Measurements from ENCODE around the gene PCBD2. TPM values are rescaled to one million over a fixed set of nuclear protein-coding genes. Genes with fewer than 3 reads are reported as not detected.

PCBD2 gene
- total RNA-seq, 2 experiments from 2014 or later = 5.2 to 5.8 TPM

- intact Hi-C loops (cut with DNase I, micrococcal nuclease) = no loop called here
- H3K4me1 ChIP-seq (ENCODE audit: insufficient read depth, low read length) = no peaks in the 10 kb centered on the region
- DNase-seq (no peak), ATAC-seq (ENCODE audit: poor library complexity) (no peak)
- ChIA-PET POLR2A (no interaction called here), CTCF (no interaction called here)
- no peaks in the 10 kb centered on the region for H3K9me3 ChIP-seq (ENCODE audit: control insufficient read depth in 1 of 2, insufficient read depth in 1 of 2, low read length in 2 of 2)
- Mint-ChIP-seq H3K27ac (no peak overlapping the region), H3K4me1 (ENCODE audit: low read depth) (no peaks in the 10 kb centered on the region), H3K36me3 (ENCODE audit: low read depth) (peaks cover 12% of the 10 kb centered on the region), H3K9me3 (no peaks in the 10 kb centered on the region), H3K27me3 (no peaks in the 10 kb centered on the region), H3K4me3 (no peak overlapping the region)
- no peak for TF ChIP-seq CTCF (IDR thresholded peaks at IDR 0.05)
- H3K4me3 ChIP-seq (ENCODE audit: low read length) = no peak overlapping the region
- H3K27me3 ChIP-seq (ENCODE audit: control insufficient read depth in 1 of 2, insufficient read depth in 2 of 2, low read length in 2 of 2) = no peaks in the 10 kb centered on the region
- H3K27ac ChIP-seq (ENCODE audit: low read depth in 1 of 2, low read length in 2 of 2) = no peak overlapping the region
- no peaks in the 10 kb centered on the region for H3K36me3 ChIP-seq (ENCODE audit: insufficient read depth, low read length)
These were observed 39.7 kb downstream of the PCBD2 start for GRCh38 chr5:134944630-134945029.

DNA sequence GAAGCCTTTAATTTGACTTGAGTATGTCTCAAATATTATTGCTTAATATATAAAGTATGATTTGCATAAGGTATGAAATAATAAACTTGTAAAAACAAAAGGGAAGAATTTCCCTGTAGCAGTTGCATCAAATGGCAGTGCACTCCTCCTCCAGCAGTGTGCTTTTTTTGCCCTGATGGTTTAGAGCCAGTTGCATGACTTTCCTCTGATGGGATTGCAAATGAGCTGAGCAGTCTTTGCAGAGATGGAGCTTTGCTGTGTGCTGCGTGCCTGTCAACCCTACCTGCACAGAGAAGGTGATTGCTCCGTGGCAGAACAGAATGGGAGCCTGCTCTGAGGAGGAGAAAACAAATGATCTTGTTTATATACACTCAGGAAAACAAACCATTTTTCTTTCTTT lies 40.1 kb downstream of the PCBD2 start:
- TF ChIP-seq CTCF (IDR thresholded peaks at IDR 0.05) = no peak
- Mint-ChIP-seq H3K36me3 (ENCODE audit: low read depth) (peaks cover 8% of the 10 kb centered on the region), H3K4me3 (no peak overlapping the region), H3K27me3 (no peaks in the 10 kb centered on the region), H3K9me3 (no peaks in the 10 kb centered on the region), H3K4me1 (ENCODE audit: low read depth) (no peaks in the 10 kb centered on the region), H3K27ac (no peak overlapping the region)
- no peak for ATAC-seq (ENCODE audit: poor library complexity)
- no peaks in the 10 kb centered on the region for H3K9me3 ChIP-seq (ENCODE audit: control insufficient read depth in 1 of 2, insufficient read depth in 1 of 2, low read length in 2 of 2)
- ChIA-PET CTCF (no interaction called here), POLR2A (no interaction called here)
- no peak for DNase-seq
- no peaks in the 10 kb centered on the region for H3K4me1 ChIP-seq (ENCODE audit: insufficient read depth, low read length)
- no peaks in the 10 kb centered on the region for H3K36me3 ChIP-seq (ENCODE audit: insufficient read depth, low read length)
- no peaks in the 10 kb centered on the region for H3K27me3 ChIP-seq (ENCODE audit: control insufficient read depth in 1 of 2, insufficient read depth in 2 of 2, low read length in 2 of 2)
- H3K4me3 ChIP-seq (ENCODE audit: low read length) = no peak overlapping the region
- H3K27ac ChIP-seq (ENCODE audit: low read depth in 1 of 2, low read length in 2 of 2) = no peak overlapping the region
- intact Hi-C loops (cut with DNase I, micrococcal nuclease) = no loop called here

- ATAC-seq (ENCODE audit: poor library complexity) (no peak), DNase-seq (no peak)
- no peak overlapping the region for H3K27ac Mint-ChIP-seq
- Histone ChIP-seq H3K36me3 (ENCODE audit: insufficient read depth, low read length) (no peaks in the 10 kb centered on the region), H3K9me3 (ENCODE audit: control insufficient read depth in 1 of 2, insufficient read depth in 1 of 2, low read length in 2 of 2) (peaks cover 2 to 7% of the 10 kb centered on the region in 2 experiments), H3K4me1 (ENCODE audit: insufficient read depth, low read length) (no peaks in the 10 kb centered on the region), H3K4me3 (ENCODE audit: low read length) (no peak overlapping the region), H3K27ac (ENCODE audit: low read depth in 1 of 2, low read length in 2 of 2) (no peak overlapping the region), H3K27me3 (ENCODE audit: control insufficient read depth in 1 of 2, insufficient read depth in 2 of 2, low read length in 2 of 2) (no peaks in the 10 kb centered on the region)
- H3K27me3 Mint-ChIP-seq = no peaks in the 10 kb centered on the region
- no peak overlapping the region for H3K4me3 Mint-ChIP-seq
- ChIA-PET CTCF (no interaction called here), POLR2A (no interaction called here)
- intact Hi-C loops (cut with DNase I, micrococcal nuclease) = no loop called here
- peaks cover 1% of the 10 kb centered on the region for H3K36me3 Mint-ChIP-seq (ENCODE audit: low read depth)
- TF ChIP-seq CTCF (IDR thresholded peaks at IDR 0.05) = no peak
- no peaks in the 10 kb centered on the region for H3K9me3 Mint-ChIP-seq
- H3K4me1 Mint-ChIP-seq (ENCODE audit: low read depth) = no peaks in the 10 kb centered on the region
These were observed 44.0 kb downstream of the PCBD2 start for GRCh38 chr5:134948911-134949310.
